ENCODE data around the gene KIF17. TPM values are rescaled to one million over a fixed set of nuclear protein-coding genes. Genes with fewer than 3 reads are reported as not detected.

Gene KIF17
- total and polyA plus RNA-seq, 2 of the 8 experiments (the other 6 are each of a cell fraction or from before 2014, with no cell fraction given): 6.9 to 10.4 TPM

- no peak overlapping the region for H4K8ac ChIP-seq (ENCODE audit: extremely low read depth, insufficient read depth, low read length)
These were observed 2.9 kb upstream of the KIF17 start for GRCh38 chr1:20720631-20721091.

More at GRCh38 chr1:20720631-20721091, 2.9 kb upstream of the KIF17 start:
- Histone ChIP-seq H3K79me1 (ENCODE audit: low read depth, low read length) (no peaks in the 10 kb centered on the region), H3K4me3 (ENCODE audit: extremely low read depth in 1 of 4, insufficient read depth in 2 of 4, low read depth in 3 of 4, low read length in 4 of 4) (no peak overlapping the region), H3K23ac (ENCODE audit: insufficient read length) (no peak overlapping the region), H4K20me1 (replicated peaks in 1 of 2; ENCODE audit: control insufficient read depth in 1 of 2, insufficient read depth in 2 of 2, low read length in 2 of 2) (peaks cover 0 to 5% of the 10 kb centered on the region in 2 experiments), H2AFZ (ENCODE audit: low read length) (no peak overlapping the region), H3K9me3 (ENCODE audit: insufficient read depth in 2 of 2, low read depth in 1 of 2, low read length in 1 of 2) (no peaks in the 10 kb centered on the region; a peak in 1 of 4 replicates), H2BK5ac (ENCODE audit: low read depth, low read length) (no peak overlapping the region), H3K4me1 (replicated peaks in 1 of 4; ENCODE audit: control insufficient read depth in 3 of 4, insufficient read depth in 4 of 4, low read length in 3 of 4) (peaks cover 0 to 9% (median under 1%) of the 10 kb centered on the region in 4 experiments; a peak in 5 of 7 replicates), H3K9ac (replicated peaks in 1 of 4; ENCODE audit: extremely low read depth in 1 of 4, low read depth in 3 of 4, low read length in 3 of 4) (no peak overlapping the region), H3K27me3 (replicated peaks in 1 of 4; ENCODE audit: control insufficient read depth in 3 of 4, extremely low read depth in 1 of 4, insufficient read depth in 3 of 4, low read length in 3 of 4) (peaks cover 0 to 22% (median 10%) of the 10 kb centered on the region in 4 experiments; a peak in 6 of 7 replicates), H2BK120ac (replicated peaks; ENCODE audit: low read depth, low read length) (no peak overlapping the region), H3K23me2 (ENCODE audit: low read depth, low read length) (peaks cover 4% of the 10 kb centered on the region; the same call in 1 of the 2 replicates), H3K56ac (replicated peaks; ENCODE audit: insufficient read length, low read depth, low read length) (no peak overlapping the region), H3K18ac (ENCODE audit: extremely low read depth, low read length) (no peak overlapping the region), H3K27ac (ENCODE audit: low read depth, low read length) (no peak overlapping the region), H3K4me2 (ENCODE audit: insufficient read depth in 1 of 2, low read depth in 2 of 2, low read length in 2 of 2) (no peak overlapping the region), H2AK5ac (ENCODE audit: low read depth, low read length) (no peak overlapping the region), H3K36me3 (ENCODE audit: control insufficient read depth in 2 of 4, insufficient read depth in 4 of 4, low read length in 3 of 4) (no peaks in the 10 kb centered on the region), H2BK12ac (ENCODE audit: low read depth, low read length) (peak overlapping the region; percentile 17; the same call in 1 of the 2 replicates), H3K4ac (replicated peaks; ENCODE audit: insufficient read length, low read depth, low read length) (no peak overlapping the region), H4K5ac (ENCODE audit: insufficient read length, low read depth, low read length) (no peak overlapping the region), H4K91ac (replicated peaks; ENCODE audit: insufficient read length, low read length) (no peak overlapping the region), H2BK15ac (ENCODE audit: low read length) (no peak overlapping the region), H3K79me2 (ENCODE audit: control insufficient read depth in 1 of 2, insufficient read depth in 2 of 2, low read length in 2 of 2) (no peaks in the 10 kb centered on the region), H3K14ac (ENCODE audit: insufficient read length) (no peak overlapping the region), H2BK20ac (ENCODE audit: low read length) (no peak overlapping the region)
- DNase-seq (ENCODE audit: low read depth in 1 of 2, low spot score in 2 of 2): no peak
- 93% methylated on average over 12 of the region's 12 CpGs; no CpG with 5 or more reads in 1 of the 2 experiments for WGBS, 2 experiments (ENCODE audit: extremely low coverage in 1 of 2, insufficient coverage in 1 of 2, insufficient read length in 1 of 2, insufficient replicate concordance in 2 of 2, low coverage in 1 of 2, low lambda C conversion rate in 2 of 2, missing lambda C conversion rate in 1 of 2)
- FAIRE-seq: no peak
- ChIA-PET POLR2A (ENCODE audit: partially characterized antibody) (no interaction called here), CTCF (ENCODE audit: partially characterized antibody) (interaction anchor here (0.6 to 8.9 kb wide), 2 partner anchors 23 to 422 kb away, joined by 3 to 82 read pairs; no protein-coding TSS in a partner anchor)
- no peak for TF ChIP-seq JUN (IDR thresholded peaks at IDR 0.05; ENCODE audit: low read depth, low read length)
- TF ChIP-seq, protein P1, sequence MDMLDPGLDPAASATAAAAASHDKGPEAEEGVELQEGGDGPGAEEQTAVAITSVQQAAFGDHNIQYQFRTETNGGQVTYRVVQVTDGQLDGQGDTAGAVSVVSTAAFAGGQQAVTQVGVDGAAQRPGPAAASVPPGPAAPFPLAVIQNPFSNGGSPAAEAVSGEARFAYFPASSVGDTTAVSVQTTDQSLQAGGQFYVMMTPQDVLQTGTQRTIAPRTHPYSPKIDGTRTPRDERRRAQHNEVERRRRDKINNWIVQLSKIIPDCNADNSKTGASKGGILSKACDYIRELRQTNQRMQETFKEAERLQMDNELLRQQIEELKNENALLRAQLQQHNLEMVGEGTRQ (IDR thresholded peaks at IDR 0.05; ENCODE audit: low read length): no peak
- no peak for TF ChIP-seq SIX5 (IDR thresholded peaks at IDR 0.05; ENCODE audit: low read depth, low read length)
- TF ChIP-seq CHD2 (IDR thresholded peaks at IDR 0.05; ENCODE audit: low read length): no peak
- no peak for TF ChIP-seq MAFK (IDR thresholded peaks at IDR 0.05; ENCODE audit: low read depth, low read length)
- TF ChIP-seq, protein P2, sequence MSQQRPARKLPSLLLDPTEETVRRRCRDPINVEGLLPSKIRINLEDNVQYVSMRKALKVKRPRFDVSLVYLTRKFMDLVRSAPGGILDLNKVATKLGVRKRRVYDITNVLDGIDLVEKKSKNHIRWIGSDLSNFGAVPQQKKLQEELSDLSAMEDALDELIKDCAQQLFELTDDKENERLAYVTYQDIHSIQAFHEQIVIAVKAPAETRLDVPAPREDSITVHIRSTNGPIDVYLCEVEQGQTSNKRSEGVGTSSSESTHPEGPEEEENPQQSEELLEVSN (IDR thresholded peaks at IDR 0.05): no peak
- TF ChIP-seq SIN3A (conservative IDR thresholded peaks at IDR 0.05 in 1 of 2, IDR thresholded peaks at IDR 0.05 in 1 of 2; ENCODE audit: low read depth in 1 of 2, low read length in 2 of 2): no peak
- no peak for TF ChIP-seq RXRA (IDR thresholded peaks at IDR 0.05; ENCODE audit: insufficient read depth, low read depth, low read length)
- no peak for TF ChIP-seq CEBPB (IDR thresholded peaks at IDR 0.05; ENCODE audit: low read depth, low read length)
- no peak for TF ChIP-seq HDAC6 (IDR thresholded peaks at IDR 0.05; ENCODE audit: low read depth, low read length)
- no peak for TF ChIP-seq NRF1 (IDR thresholded peaks at IDR 0.05; ENCODE audit: low read depth, low read length)
- no peak for TF ChIP-seq GABPA (IDR thresholded peaks at IDR 0.05; ENCODE audit: borderline replicate concordance, insufficient read depth, low read length)
